Hepatocyte (in vitro differentiated cells): Measurements from ENCODE around the gene QRFP. TPM values are rescaled to one million over a fixed set of nuclear protein-coding genes. Genes with fewer than 3 reads are reported as not detected.

Experiments
- DNase-seq: peaks from one replicate; pipeline ENCODE4 v3.0.0-alpha.2; 2016; ENCODE audit warnings: low spot score
- H2AFZ ChIP-seq: fragments of 200-600 bp; sonication (generic); 2 replicates; pipeline ENCODE4 v1.6.0; 2016; ENCODE audit warnings: antibody characterized with exemption, mild to moderate bottlenecking
- H3K27ac ChIP-seq: fragments of 200-600 bp; sonication (generic); 2 replicates; pipeline ENCODE4 v1.5.1; 2016; ENCODE audit warnings: mild to moderate bottlenecking
- H3K27me3 ChIP-seq: fragments of 200-600 bp; sonication (generic); 2 replicates; pipeline ENCODE4 v1.6.1; 2016
- H3K36me3 ChIP-seq: fragments of 200-600 bp; sonication (generic); replicated peaks from 2 replicates; pipeline ENCODE4 v1.5.1; 2016; ENCODE audit warnings: low read depth; ENCODE audit not compliant: insufficient read depth
- H3K4me1 ChIP-seq: fragments of 200-600 bp; sonication (generic); 2 replicates; pipeline ENCODE4 v1.5.1; 2016; ENCODE audit warnings: mild to moderate bottlenecking, moderate library complexity; ENCODE audit not compliant: insufficient read depth
- H3K4me2 ChIP-seq: fragments of 200-600 bp; sonication (generic); 2 replicates; pipeline ENCODE4 v1.6.0; 2016
- H3K4me3 ChIP-seq: fragments of 200-600 bp; sonication (generic); 2 replicates; pipeline ENCODE4 v1.5.1; 2016; ENCODE audit warnings: mild to moderate bottlenecking
- H3K79me2 ChIP-seq: fragments of 200-600 bp; sonication (generic); 2 replicates; pipeline ENCODE4 v1.6.0; 2017; ENCODE audit warnings: mild to moderate bottlenecking
- H3K9me2 ChIP-seq: fragments of 200-600 bp; sonication (generic); replicated peaks from 2 replicates; pipeline ENCODE4 v1.6.0; 2017; ENCODE audit warnings: mild to moderate bottlenecking; ENCODE audit not compliant: insufficient read depth
- H3K9me3 ChIP-seq: fragments of 200-600 bp; sonication (generic); 2 replicates; pipeline ENCODE4 v1.5.1; 2016; ENCODE audit warnings: low read depth, mild to moderate bottlenecking
- H4K20me1 ChIP-seq: fragments of 200-600 bp; sonication (generic); 2 replicates; pipeline ENCODE4 v1.6.0; 2016; ENCODE audit warnings: mild to moderate bottlenecking; ENCODE audit not compliant: insufficient read depth, poor library complexity, severe bottlenecking
- CTCF ChIP-seq: fragments of 200-600 bp; sonication (generic); IDR thresholded peaks from 2 replicates; pipeline ENCODE4 v1.5.1; 2016; ENCODE audit warnings: antibody characterized with exemption, mild to moderate bottlenecking; ENCODE audit not compliant: poor library complexity
- EZH2 ChIP-seq: fragments of 200-600 bp; sonication (generic); IDR thresholded peaks from 2 replicates; pipeline ENCODE4 v1.6.1; 2016; ENCODE audit warnings: antibody characterized with exemption, mild to moderate bottlenecking, borderline replicate concordance
- EZH2phosphoT487 ChIP-seq: fragments of 200-600 bp; sonication (generic); IDR thresholded peaks from one replicate; pipeline ENCODE4 v1.6.1; 2018; ENCODE audit warnings: antibody characterized with exemption, mild to moderate bottlenecking, low read depth, moderate library complexity; ENCODE audit not compliant: unreplicated experiment, severe bottlenecking
- WGBS: methylation state at CpG from one replicate; pipeline ENCODE4 v1.1.6; 2016; ENCODE audit warnings: low lambda C conversion rate; ENCODE audit errors: missing lambda C conversion rate; 5-methylcytosine and 5-hydroxymethylcytosine counted together
- polyA plus RNA-seq: library from polyadenylated mRNA; unstranded; fragments of >200 nt; fragmentation: Nextera tagmentation; extraction: Ambion mirVana; gene quantifications from 2 replicates; pipeline ENCODE4 v1.2.1, GENCODE V29; 2016
- total RNA-seq: library from RNA; depleted of rRNA; stranded (reverse); fragments of >200 nt; gene quantifications from 2 replicates; pipeline ENCODE4 v1.2.3, GENCODE V29; 2014

Gene QRFP
- total and polyA plus RNA-seq, 2 experiments from 2014 or later, result 0.21 TPM; not detected in 1

- 73% methylated on average over 10 of the region's 10 CpGs for WGBS
- no peaks in the 10 kb centered on the region for H3K9me2 ChIP-seq
- no peaks in the 10 kb centered on the region for H3K27me3 ChIP-seq
- peaks cover 98% of the 10 kb centered on the region for H3K79me2 ChIP-seq
- peak overlapping the region; percentile 74 for H3K4me2 ChIP-seq
- H4K20me1 ChIP-seq, result peaks cover 89% of the 10 kb centered on the region
- H2AFZ ChIP-seq, result no peak overlapping the region
- DNase-seq, result no peak
- no peak overlapping the region for H3K4me3 ChIP-seq
- no peaks in the 10 kb centered on the region for H3K36me3 ChIP-seq
- H3K9me3 ChIP-seq, result no peaks in the 10 kb centered on the region
- H3K27ac ChIP-seq, result peak overlapping the region; percentile 96
- TF ChIP-seq EZH2 (no peak), EZH2phosphoT487 (no peak), CTCF (no peak)
- H3K4me1 ChIP-seq, result peaks cover 51% of the 10 kb centered on the region
Measured at GRCh38 chr9:130845254-130845653, 51.4 kb downstream of the QRFP start.

- TF ChIP-seq CTCF, result no peak
- TF ChIP-seq EZH2phosphoT487, result no peak
- no peak for TF ChIP-seq EZH2
- Histone ChIP-seq H3K27me3 (no peaks in the 10 kb centered on the region), H3K9me3 (no peaks in the 10 kb centered on the region), H3K4me3 (no peak overlapping the region), H2AFZ (no peak overlapping the region), H3K36me3 (no peaks in the 10 kb centered on the region), H3K9me2 (no peaks in the 10 kb centered on the region), H3K4me2 (no peak overlapping the region), H3K27ac (no peak overlapping the region), H3K4me1 (peaks cover 62% of the 10 kb centered on the region), H4K20me1 (peaks cover 91% of the 10 kb centered on the region), H3K79me2 (peaks cover 98% of the 10 kb centered on the region)
- DNase-seq, result no peak
- WGBS, result 90% methylated on average over 4 of the region's 4 CpGs
Measured at GRCh38 chr9:130844044-130844451, 52.6 kb downstream of the QRFP start.

GRCh38 chr9:130843049-130843908 lies 53.3 kb downstream of the QRFP start:
- TF ChIP-seq EZH2 (no peak), EZH2phosphoT487 (no peak), CTCF (no peak)
- no peaks in the 10 kb centered on the region for H3K9me3 ChIP-seq
- H4K20me1 ChIP-seq, result peaks cover 92% of the 10 kb centered on the region
- peak overlapping the region; percentile 19 for H3K4me2 ChIP-seq
- peaks cover 98% of the 10 kb centered on the region for H3K79me2 ChIP-seq
- no peak overlapping the region for H3K4me3 ChIP-seq
- H3K27me3 ChIP-seq, result no peaks in the 10 kb centered on the region
- H3K9me2 ChIP-seq, result no peaks in the 10 kb centered on the region
- peak overlapping the region; percentile 34 for H3K27ac ChIP-seq
- 80% methylated on average over 9 of the region's 9 CpGs for whole genome bisulfite sequencing
- H2AFZ ChIP-seq, result no peak overlapping the region
- H3K36me3 ChIP-seq, result no peaks in the 10 kb centered on the region
- DNase-seq, result no peak
- H3K4me1 ChIP-seq, result peaks cover 68% of the 10 kb centered on the region

Other genes with a start within 250 kb of the QRFP start
- gene PRDM12, start 232.2 kb downstream of the QRFP start, total RNA-seq, result not detected in 2 replicates
- not detected in 2 replicates for gene PRDM12, start 232.2 kb downstream of the QRFP start, polyA plus RNA-seq
- 19.5 and 24.3 TPM in 2 replicates for gene EXOSC2, start 203.0 kb downstream of the QRFP start, total RNA-seq
- gene EXOSC2, start 203.0 kb downstream of the QRFP start, polyA plus RNA-seq, result 10.7 and 13.0 TPM in 2 replicates
- gene ABL1, start 61.6 kb downstream of the QRFP start, total RNA-seq, result 44.5 and 46.6 TPM in 2 replicates
- 41.1 and 43.2 TPM in 2 replicates for gene ABL1, start 61.6 kb downstream of the QRFP start, polyA plus RNA-seq
- gene FIBCD1, start 42.4 kb upstream of the QRFP start, total RNA-seq, result 0.33 TPM in 1 of 2 replicates, not detected in the other
- gene FIBCD1, start 42.4 kb upstream of the QRFP start, polyA plus RNA-seq, result 0.73 TPM in 1 of 2 replicates, not detected in the other
- 12.4 and 29.5 TPM in 2 replicates for gene LAMC3, start 112.4 kb upstream of the QRFP start, total RNA-seq
- gene LAMC3, start 112.4 kb upstream of the QRFP start, polyA plus RNA-seq, result 43.4 and 49.9 TPM in 2 replicates
- gene AIF1L, start 199.7 kb upstream of the QRFP start, total RNA-seq, result 4.2 and 5.3 TPM in 2 replicates
- 6.0 and 6.3 TPM in 2 replicates for gene AIF1L, start 199.7 kb upstream of the QRFP start, polyA plus RNA-seq
- 18.1 and 28.5 TPM in 2 replicates for gene NUP214, start 228.8 kb upstream of the QRFP start, total RNA-seq
- gene NUP214, start 228.8 kb upstream of the QRFP start, polyA plus RNA-seq, result 13.7 and 16.5 TPM in 2 replicates